ENCODE results near the gene SLC36A2. TPM values are rescaled to one million over a fixed set of nuclear protein-coding genes. Genes with fewer than 3 reads are reported as not detected.

SLC36A2 gene
- total RNA-seq, 2 donors from 2014 or later, result not detected

DNA sequence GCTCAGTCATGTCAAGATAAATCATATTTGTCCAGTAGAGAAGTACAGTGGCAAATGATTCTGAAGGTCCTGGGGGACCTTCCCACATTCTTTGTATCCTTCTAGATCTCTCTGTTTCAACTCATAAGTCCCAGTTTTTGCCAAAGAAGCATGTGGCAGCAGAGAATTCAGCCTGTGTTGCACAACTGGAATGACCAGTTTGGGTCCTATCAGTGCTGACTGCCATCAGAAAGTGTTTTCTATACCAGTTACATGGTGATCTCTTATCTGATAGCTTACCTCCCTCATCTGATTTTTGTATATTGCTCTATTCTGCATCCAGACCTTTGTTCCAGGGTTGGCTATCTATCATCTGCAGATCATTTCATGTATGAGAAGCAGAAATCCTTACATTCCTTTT is 72.7 kb downstream of the SLC36A2 start:
- Histone ChIP-seq H3K27me3 (no peaks in the 10 kb centered on the region), H3K27ac (no peak overlapping the region), H3K9me3 (no peaks in the 10 kb centered on the region), H3K36me3 (peaks cover 10% of the 10 kb centered on the region), H3K4me1 (no peaks in the 10 kb centered on the region), H3K4me3 (no peak overlapping the region)
- no peak for DNase-seq (ENCODE audit: low spot score)
- TF ChIP-seq, protein P1, sequence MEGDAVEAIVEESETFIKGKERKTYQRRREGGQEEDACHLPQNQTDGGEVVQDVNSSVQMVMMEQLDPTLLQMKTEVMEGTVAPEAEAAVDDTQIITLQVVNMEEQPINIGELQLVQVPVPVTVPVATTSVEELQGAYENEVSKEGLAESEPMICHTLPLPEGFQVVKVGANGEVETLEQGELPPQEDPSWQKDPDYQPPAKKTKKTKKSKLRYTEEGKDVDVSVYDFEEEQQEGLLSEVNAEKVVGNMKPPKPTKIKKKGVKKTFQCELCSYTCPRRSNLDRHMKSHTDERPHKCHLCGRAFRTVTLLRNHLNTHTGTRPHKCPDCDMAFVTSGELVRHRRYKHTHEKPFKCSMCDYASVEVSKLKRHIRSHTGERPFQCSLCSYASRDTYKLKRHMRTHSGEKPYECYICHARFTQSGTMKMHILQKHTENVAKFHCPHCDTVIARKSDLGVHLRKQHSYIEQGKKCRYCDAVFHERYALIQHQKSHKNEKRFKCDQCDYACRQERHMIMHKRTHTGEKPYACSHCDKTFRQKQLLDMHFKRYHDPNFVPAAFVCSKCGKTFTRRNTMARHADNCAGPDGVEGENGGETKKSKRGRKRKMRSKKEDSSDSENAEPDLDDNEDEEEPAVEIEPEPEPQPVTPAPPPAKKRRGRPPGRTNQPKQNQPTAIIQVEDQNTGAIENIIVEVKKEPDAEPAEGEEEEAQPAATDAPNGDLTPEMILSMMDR (IDR thresholded peaks at IDR 0.05), result no peak

GRCh38 chr5:151271336-151271735 is 76.0 kb downstream of the SLC36A2 start:
- Histone ChIP-seq H3K27me3 (no peaks in the 10 kb centered on the region), H3K9me3 (no peaks in the 10 kb centered on the region), H3K27ac (no peak overlapping the region), H3K4me1 (no peaks in the 10 kb centered on the region), H3K4me3 (no peak overlapping the region), H3K36me3 (peaks cover 37% of the 10 kb centered on the region)
- DNase-seq (ENCODE audit: low spot score), result no peak
- TF ChIP-seq, protein P1 (IDR thresholded peaks at IDR 0.05), result no peak

DNA sequence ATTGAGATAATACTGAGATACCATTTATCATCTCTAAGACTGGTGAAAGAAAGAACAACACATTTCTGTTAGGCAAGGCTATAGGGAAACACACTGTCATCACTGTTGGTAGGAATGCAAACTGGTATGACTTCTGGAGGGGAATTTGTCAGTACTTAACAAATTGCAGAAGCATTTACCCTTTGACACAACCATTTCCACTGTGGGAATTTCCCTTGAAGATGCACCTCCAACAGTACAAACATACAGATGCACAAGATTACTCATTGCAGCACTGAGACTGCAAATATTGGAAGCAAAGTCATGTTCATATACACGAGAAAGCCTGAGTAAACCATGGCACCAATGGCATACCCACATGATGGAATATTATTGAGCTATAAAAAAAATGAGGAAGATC is 76.8 kb downstream of the SLC36A2 start:
- Histone ChIP-seq H3K27ac (no peak overlapping the region), H3K4me3 (no peak overlapping the region), H3K27me3 (no peaks in the 10 kb centered on the region), H3K9me3 (no peaks in the 10 kb centered on the region), H3K36me3 (peaks cover 39% of the 10 kb centered on the region), H3K4me1 (no peaks in the 10 kb centered on the region)
- DNase-seq (ENCODE audit: low spot score), result no peak
- TF ChIP-seq, protein P1 (IDR thresholded peaks at IDR 0.05), result no peak

DNA sequence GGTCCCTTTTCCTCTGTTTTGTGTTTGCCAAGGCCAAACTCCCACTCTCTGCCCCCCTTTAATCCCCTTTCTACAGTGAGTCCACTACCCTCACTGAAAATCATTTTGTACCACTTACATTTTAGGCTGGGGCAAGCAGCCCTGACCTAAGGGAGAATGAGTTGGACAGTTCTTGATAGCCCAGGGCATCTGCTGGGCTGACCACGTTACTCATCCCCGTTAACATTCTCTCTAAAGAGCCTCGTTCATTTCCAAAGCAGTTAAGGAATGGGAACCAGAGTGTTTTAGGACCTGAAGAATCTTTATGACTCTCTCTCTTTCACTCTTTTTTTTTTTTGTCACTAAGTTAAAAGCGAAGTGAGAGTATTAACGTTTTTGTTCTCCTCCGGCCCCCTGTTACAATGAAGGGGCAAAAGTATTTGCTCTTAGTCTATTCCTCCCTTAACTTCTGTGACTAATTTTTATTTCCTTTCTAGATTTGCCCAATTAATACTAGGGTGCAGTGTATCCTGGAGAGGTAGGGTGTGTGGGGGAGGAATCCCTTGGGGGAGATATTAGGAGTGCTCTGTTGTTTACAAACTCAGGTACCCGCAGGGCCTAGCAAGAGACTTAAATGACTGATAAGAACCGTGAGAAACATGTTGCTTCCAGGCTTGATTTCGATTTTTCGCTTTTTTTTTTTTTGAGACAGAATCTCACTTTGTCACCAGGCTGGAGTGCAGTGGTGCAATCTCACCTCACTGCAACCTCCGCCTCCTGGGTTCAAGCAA is 79.7 kb downstream of the SLC36A2 start:
- no peak for DNase-seq (ENCODE audit: low spot score)
- TF ChIP-seq, protein P1 (IDR thresholded peaks at IDR 0.05), result no peak
- no peaks in the 10 kb centered on the region for H3K9me3 ChIP-seq
- no peak overlapping the region for H3K27ac ChIP-seq
- no peaks in the 10 kb centered on the region for H3K27me3 ChIP-seq
- H3K36me3 ChIP-seq, result peaks cover 39% of the 10 kb centered on the region
- H3K4me3 ChIP-seq, result no peak overlapping the region
- peaks cover 0 to 5% of the 10 kb centered on the region in 2 donors for H3K4me1 ChIP-seq

Other genes starting within 250 kb of the SLC36A2 start
- gene ANXA6, start 189.8 kb downstream of the SLC36A2 start, total RNA-seq, result 100 to 1,000 TPM; 164 to 165 TPM
- gene CCDC69, start 123.5 kb downstream of the SLC36A2 start, total RNA-seq, result 100 to 1,000 TPM; 185 to 202 TPM
- 10 to 100 TPM; 21.5 to 36.4 TPM for gene GM2A, start 94.4 kb downstream of the SLC36A2 start, total RNA-seq
- not detected for gene SLC36A3, start 43.8 kb downstream of the SLC36A2 start, total RNA-seq
- gene SLC36A1, start 100.0 kb upstream of the SLC36A2 start, total RNA-seq, result 1 to 10 TPM; 3.9 to 5.8 TPM
- not detected for gene FAT2, start 243.8 kb upstream of the SLC36A2 start, total RNA-seq